GM12878 (cell line): ENCODE measurements around the gene RASGRP2. TPM values are rescaled to one million over a fixed set of nuclear protein-coding genes. Genes with fewer than 3 reads are reported as not detected.

Experiments
- ATAC-seq: fragments of 200-7000 bp; cut with Tn5 transposase; 3 replicates; pipeline ENCODE4 v1.9.1; 2020; ENCODE audit warnings: mild to moderate bottlenecking, moderate library complexity
- BruUV-seq: library from RNA; stranded (reverse); fragments of 400-500 nt; replicated peaks from 2 replicates; lab custom pipeline; 2021; lab: Mats Ljungman, UMichigan
- CTCF ChIA-PET: fragments of 300-600 bp; sonication (Branson Sonifier 250); formaldehyde crosslinking; extraction: SDS; loops from one replicate; lab custom pipeline; 2021; ENCODE audit warnings: inconsistent platforms; lab: Yijun Ruan, JAX
- POLR2A ChIA-PET: fragments of 350-600 bp; formaldehyde crosslinking; extraction: SDS; loops from one replicate; lab custom pipeline; 2021; ENCODE audit warnings: inconsistent platforms; lab: Charles Lee
- RAD21 ChIA-PET: fragments of 300-600 bp; sonication (Branson Sonifier 250); formaldehyde crosslinking; loops from one replicate; lab custom pipeline; 2023; ENCODE audit warnings: antibody characterized with exemption; ENCODE audit not compliant: unreplicated experiment; lab: Charles Lee
- SMC1A ChIA-PET: fragments of 300-600 bp; sonication (Branson Sonifier 250); formaldehyde crosslinking; loops from one replicate; lab custom pipeline; 2023; ENCODE audit not compliant: unreplicated experiment, uncharacterized antibody; lab: Charles Lee
- DNase-seq: peaks from one replicate; pipeline ENCODE4 v3.0.0-alpha.2; 2011; ENCODE audit warnings: low read depth, low spot score
- FAIRE-seq: peaks from 3 replicates; lab custom pipeline; 2011; peaks lifted over from hg19 to GRCh38; lab: Jason Lieb, UNC
- H2AFZ ChIP-seq: 2 replicates; pipeline ENCODE4 v1.6.0; 2011; ENCODE audit warnings: low read depth, low read length, control low read depth; ENCODE audit not compliant: control insufficient read depth
- H3K27ac ChIP-seq: 2 replicates; pipeline ENCODE4 v1.5.1; 2011; ENCODE audit warnings: control low read depth; ENCODE audit not compliant: control insufficient read depth, insufficient read depth
- H3K27me3 ChIP-seq, 2 experiments: replicated peaks in 1 of 2; 2 replicates each; pipeline versions ENCODE4 v1.6.0 to v1.6.1; 2011; ENCODE audit warnings: low read length in 1 of 2; ENCODE audit not compliant: control insufficient read depth in 2 of 2, insufficient read depth in 2 of 2
- H3K36me3 ChIP-seq, 2 experiments: 2 replicates each; pipeline ENCODE4 v1.5.1; 2011; ENCODE audit warnings: low read length in 1 of 2; ENCODE audit not compliant: control insufficient read depth in 2 of 2, insufficient read depth in 2 of 2
- H3K4me1 ChIP-seq: 2 replicates; pipeline ENCODE4 v1.6.1; 2011; ENCODE audit warnings: mild to moderate bottlenecking, low read length, moderate library complexity, mixed read lengths; ENCODE audit not compliant: control insufficient read depth, insufficient read depth
- H3K4me2 ChIP-seq: 2 replicates; pipeline ENCODE4 v1.6.0; 2011; ENCODE audit warnings: control low read depth; ENCODE audit not compliant: control insufficient read depth, insufficient read depth
- H3K4me3 ChIP-seq: fragments of 200-600 bp; sonication (generic); 2 replicates; pipeline ENCODE4 v1.5.1; 2016
- H3K79me2 ChIP-seq: 2 replicates; pipeline ENCODE4 v1.6.0; 2011; ENCODE audit warnings: low read length; ENCODE audit not compliant: control insufficient read depth, insufficient read depth
- H3K9ac ChIP-seq: 2 replicates; pipeline ENCODE4 v1.8.0; 2011; ENCODE audit warnings: low read length, control low read depth, mixed read lengths; ENCODE audit not compliant: control insufficient read depth, insufficient read depth
- H3K9me3 ChIP-seq: replicated peaks from 3 replicates; pipeline ENCODE4 v1.5.1; 2011; ENCODE audit warnings: mild to moderate bottlenecking, low read length; ENCODE audit not compliant: control insufficient read depth, insufficient read depth
- H4K20me1 ChIP-seq: 2 replicates; pipeline ENCODE4 v1.6.0; 2011; ENCODE audit not compliant: control insufficient read depth, insufficient read depth
- ATF7 ChIP-seq: fragments of 450-650 bp; IDR thresholded peaks from 2 replicates; pipeline ENCODE4 v1.6.1; 2016; ENCODE audit warnings: low read depth, mild to moderate bottlenecking
- E2F4 ChIP-seq: IDR thresholded peaks from 2 replicates; pipeline ENCODE4 v1.6.1; 2012; ENCODE audit warnings: low read depth, low read length, improper control_type of control experiment
- MTA2 ChIP-seq: fragments of 450-650 bp; IDR thresholded peaks from 2 replicates; pipeline ENCODE4 v1.6.1; 2016; ENCODE audit warnings: low read depth, mild to moderate bottlenecking, moderate library complexity
- MTA3 ChIP-seq: IDR thresholded peaks from 2 replicates; pipeline ENCODE4 v1.6.1; 2012; ENCODE audit warnings: low read length, inconsistent platforms, borderline replicate concordance
- RUNX3 ChIP-seq: IDR thresholded peaks from 2 replicates; pipeline ENCODE4 v1.6.1; 2012; ENCODE audit warnings: low read length, inconsistent platforms
- WGBS: methylation state at CpG from one replicate; pipeline ENCODE4 v1.1.6; 2016; ENCODE audit warnings: low lambda C conversion rate; ENCODE audit not compliant: insufficient replicate concordance, insufficient coverage; ENCODE audit errors: missing lambda C conversion rate; 5-methylcytosine and 5-hydroxymethylcytosine counted together
- in situ Hi-C: fragments of 300-500 bp; cut with MboI; formaldehyde crosslinking; loops from 9 replicates; pipeline ENCODE4 v1.14.3; 2018; ENCODE audit warnings: mixed read lengths
- intact Hi-C: fragments of 100-400 bp; cut with micrococcal nuclease; formaldehyde crosslinking; loops from one replicate; pipeline ENCODE4 v1.14.2; 2022; ENCODE audit not compliant: unreplicated experiment
- polyA plus RNA-seq, 11 experiments: library from polyadenylated mRNA; depleted of rRNA in 4 of 11; unstranded in 6 of 11; stranded (reverse) in 5 of 11; fragments of >200 nt; fragmentation: Nextera tagmentation in 4 of 11; fragmentation: Illumina TruSeq in 1 of 11; extraction: Ambion mirVana in 4 of 11; extraction: Trizol in 1 of 11; gene quantifications; 1 replicate in 1 of 11; 2 replicates in 10 of 11; pipeline versions ENCODE4 v1.2.1 to v1.2.3, GENCODE V29; 2011 to 2016; ENCODE audit warnings: inconsistent platforms in 2 of 11, missing spikeins in 2 of 11, low read depth in 1 of 11
- total RNA-seq, 4 experiments: library from RNA; depleted of rRNA in 3 of 4; stranded (reverse); fragments of >200 nt in 3 of 4; fragmentation: Illumina TruSeq in 1 of 4; extraction: Trizol in 1 of 4; gene quantifications; 2 replicates each; pipeline versions ENCODE4 v1.2.1 to v1.2.3, GENCODE V29; 2013 to 2021

RASGRP2 gene
- total and polyA plus RNA-seq, 10 of the 15 experiments (the other 5 are each of a cell fraction or from before 2014, with no cell fraction given): 0.26 to 9.0 (median 5.4) TPM

- in situ Hi-C loops (no loop called here), intact Hi-C loops (no loop called here)
- no peak for FAIRE-seq
- Histone ChIP-seq H3K27ac (0 out of 2 replicates have a peak overlapping the region, but pooled peaks have one; percentile 8), H4K20me1 (peaks cover 19% of the 10 kb centered on the region), H3K9me3 (no peaks in the 10 kb centered on the region), H3K36me3 (peaks cover 35 to 36% of the 10 kb centered on the region in 2 experiments), H3K9ac (no peak overlapping the region), H3K27me3 (no peaks in the 10 kb centered on the region), H3K4me2 (no peak overlapping the region), H3K4me1 (peaks cover 17% of the 10 kb centered on the region), H3K4me3 (no peak overlapping the region), H2AFZ (no peak overlapping the region), H3K79me2 (peaks cover 5% of the 10 kb centered on the region)
- no peak for DNase-seq
- ChIA-PET CTCF (interaction anchor here (1.0 to 2.5 kb wide), 9 partner anchors 8 to 446 kb away, joined by 3 to 16 read pairs (median 3); partner anchors contain the start of genes PRDX5, RASGRP2, SF1 and TRMT112), POLR2A (interaction anchor here (0.7 to 1.6 kb wide), 5 partner anchors 8 to 22 kb away, joined by 3 to 6 read pairs (median 3); partner anchors contain the start of gene SF1), RAD21 (interaction anchor here (1.0 to 1.4 kb wide), 2 partner anchors 8 to 75 kb away, joined by 3 to 5 read pairs; no protein-coding TSS in a partner anchor), SMC1A (interaction anchor here (1.0 to 2.9 kb wide), 6 partner anchors 8 to 75 kb away, joined by 3 to 18 read pairs (median 5); partner anchors contain the start of gene RASGRP2)
- no peak for ATAC-seq
- BruUV-seq: no TSS peak
- TF ChIP-seq RUNX3 (peak; percentile 56), ATF7 (peak; percentile 27; the same call in 1 of the 2 replicates), E2F4 (no peak), MTA3 (peak; percentile 29; the same call in 1 of the 2 replicates), MTA2 (peak; percentile 32; the same call in 1 of the 2 replicates)
- 46% methylated on average over 11 of the region's 11 CpGs for WGBS
These were observed 20.2 kb upstream of the RASGRP2 start for GRCh38 chr11:64764040-64764611.
